Neuronal stem cell (in vitro differentiated cells): ENCODE measurements around the gene SEMA3G.

Experiments
- DNase-seq: peaks from one replicate; pipeline ENCODE4 v3.0.0-alpha.2; 2013; ENCODE audit warnings: low spot score
- H2AFZ ChIP-seq: one replicate; pipeline ENCODE4 v1.6.1; 2013; ENCODE audit warnings: mild to moderate bottlenecking, low read length, inconsistent platforms
- H2AK5ac ChIP-seq: 2 replicates; pipeline ENCODE4 v1.6.1; 2013; ENCODE audit warnings: low read depth, mild to moderate bottlenecking, inconsistent platforms, low read length, moderate library complexity, mixed read lengths
- H2BK120ac ChIP-seq: 2 replicates; pipeline ENCODE4 v1.6.1; 2013; ENCODE audit warnings: low read depth, mild to moderate bottlenecking, inconsistent platforms, low read length, moderate library complexity, mixed read lengths
- H2BK12ac ChIP-seq: one replicate; pipeline ENCODE4 v1.6.1; 2013; ENCODE audit warnings: low read length, inconsistent platforms
- H2BK15ac ChIP-seq: 2 replicates; pipeline ENCODE4 v1.6.1; 2013; ENCODE audit warnings: mild to moderate bottlenecking, low read length, inconsistent platforms, mixed read lengths
- H2BK5ac ChIP-seq: one replicate; pipeline ENCODE4 v1.6.1; 2013; ENCODE audit warnings: inconsistent platforms, mild to moderate bottlenecking, low read length, moderate library complexity
- H3K14ac ChIP-seq: one replicate; pipeline ENCODE4 v1.6.1; 2013; ENCODE audit warnings: low read length, inconsistent platforms
- H3K18ac ChIP-seq: 2 replicates; pipeline ENCODE4 v1.6.1; 2013; ENCODE audit warnings: low read length, inconsistent platforms
- H3K23ac ChIP-seq: 2 replicates; pipeline ENCODE4 v1.6.1; 2013; ENCODE audit warnings: low read depth, mild to moderate bottlenecking, mixed read lengths, low read length, inconsistent platforms; ENCODE audit not compliant: poor library complexity
- H3K27ac ChIP-seq: replicated peaks from 3 replicates; pipeline ENCODE4 v1.5.1; 2013; ENCODE audit warnings: low read length, inconsistent platforms
- H3K27me3 ChIP-seq, 3 experiments: 2 replicates each; pipeline ENCODE4 v1.6.1; 2013; ENCODE audit warnings: low read length in 3 of 3, mild to moderate bottlenecking in 2 of 3, inconsistent platforms in 1 of 3, low read depth in 1 of 3, mixed read lengths in 1 of 3, moderate library complexity in 1 of 3; ENCODE audit not compliant: control insufficient read depth in 3 of 3, insufficient read depth in 3 of 3
- H3K36me3 ChIP-seq, 2 donors: replicated peaks in 1 of 2; 2 replicates each; pipeline ENCODE4 v1.6.1; 2013; ENCODE audit warnings: low read length in 2 of 2; ENCODE audit not compliant: control insufficient read depth in 2 of 2, insufficient read depth in 2 of 2
- H3K4ac ChIP-seq: 2 replicates; pipeline ENCODE4 v1.6.1; 2013; ENCODE audit warnings: inconsistent platforms, mild to moderate bottlenecking, low read length, moderate library complexity
- H3K4me1 ChIP-seq, 2 donors: 1 replicate in 1 of 2; 2 replicates in 1 of 2; pipeline ENCODE4 v1.6.1; 2013; ENCODE audit warnings: low read length in 2 of 2, low read depth in 1 of 2; ENCODE audit not compliant: control insufficient read depth in 2 of 2, insufficient read depth in 1 of 2
- H3K4me2 ChIP-seq: one replicate; pipeline ENCODE4 v1.6.1; 2013; ENCODE audit warnings: mild to moderate bottlenecking, low read length, inconsistent platforms; ENCODE audit not compliant: insufficient read depth, poor library complexity, severe bottlenecking
- H3K4me3 ChIP-seq, 2 donors: 2 replicates each; pipeline ENCODE4 v1.5.1; 2013; ENCODE audit warnings: low read length in 2 of 2, mild to moderate bottlenecking in 2 of 2, inconsistent platforms in 1 of 2, moderate library complexity in 1 of 2
- H3K79me1 ChIP-seq: one replicate; pipeline ENCODE4 v1.6.1; 2013; ENCODE audit warnings: low read depth, mild to moderate bottlenecking, inconsistent platforms, low read length, moderate library complexity
- H3K9ac ChIP-seq: one replicate; pipeline ENCODE4 v1.6.1; 2013; ENCODE audit warnings: mild to moderate bottlenecking, low read depth, low read length, inconsistent platforms; ENCODE audit not compliant: poor library complexity
- H3K9me3 ChIP-seq, 2 donors: replicated peaks in 1 of 2; 2 replicates each; pipeline versions ENCODE3 to v1.6.1; 2013; ENCODE audit warnings: low read length in 2 of 2, mild to moderate bottlenecking in 2 of 2, inconsistent platforms in 1 of 2, low read depth in 1 of 2, mixed read lengths in 1 of 2, moderate library complexity in 1 of 2; ENCODE audit not compliant: control insufficient read depth in 2 of 2, insufficient read depth in 1 of 2
- H4K8ac ChIP-seq: one replicate; pipeline ENCODE4 v1.6.1; 2013; ENCODE audit warnings: low read depth, mild to moderate bottlenecking, inconsistent platforms, low read length, moderate library complexity
- H4K91ac ChIP-seq: one replicate; pipeline ENCODE4 v1.6.1; 2013; ENCODE audit warnings: low read length, low read depth, mild to moderate bottlenecking, inconsistent platforms; ENCODE audit not compliant: poor library complexity
- WGBS, 2 donors: extraction: QIAGEN DNeasy Blood & Tissue Kit; methylation state at CpG; one replicate each; pipeline ENCODE4 v1.1.7; 2013; ENCODE audit warnings: missing lambda C conversion rate in 2 of 2, mixed read lengths in 1 of 2; ENCODE audit not compliant: insufficient read length in 2 of 2, insufficient replicate concordance in 1 of 2; ENCODE audit errors: extremely low coverage in 2 of 2; 5-methylcytosine and 5-hydroxymethylcytosine counted together

SEMA3G gene

GRCh38 chr3:52392216-52392930 is 52.5 kb downstream of the SEMA3G start:
- DNase-seq: no peak
- H3K27ac ChIP-seq: no peak overlapping the region
- H4K8ac ChIP-seq: no peak overlapping the region
- H2AFZ ChIP-seq: no peak overlapping the region
- H3K4me2 ChIP-seq: no peak overlapping the region
- no peak overlapping the region for H3K9ac ChIP-seq
- no peak overlapping the region for H2AK5ac ChIP-seq
- H2BK5ac ChIP-seq: no peak overlapping the region
- H3K9me3 ChIP-seq: no peaks in the 10 kb centered on the region
- WGBS, 2 donors: no CpG with 5 or more reads among the region's 16 CpGs
- H4K91ac ChIP-seq: peak overlapping the region; percentile 72
- H3K4me1 ChIP-seq: peaks cover 0 to 4% of the 10 kb centered on the region in 2 donors
- H3K27me3 ChIP-seq: no peaks in the 10 kb centered on the region
- no peak overlapping the region for H3K14ac ChIP-seq
- H3K36me3 ChIP-seq: no peaks in the 10 kb centered on the region
- H3K23ac ChIP-seq: no peak overlapping the region
- H2BK12ac ChIP-seq: no peak overlapping the region
- no peak overlapping the region for H2BK120ac ChIP-seq
- no peak overlapping the region for H3K4me3 ChIP-seq
- no peak overlapping the region for H3K18ac ChIP-seq
- no peak overlapping the region for H2BK15ac ChIP-seq
- no peak overlapping the region for H3K4ac ChIP-seq
- H3K79me1 ChIP-seq: peaks cover 4% of the 10 kb centered on the region

- peak overlapping the region; percentile 15 for H2AK5ac ChIP-seq
- peak overlapping the region; percentile 11 for H3K18ac ChIP-seq
- H3K4ac ChIP-seq: no peak overlapping the region
- peak overlapping the region in 1 of 2 donors; percentile 30 for H3K4me3 ChIP-seq
- no peak overlapping the region for H4K91ac ChIP-seq
- H3K9me3 ChIP-seq: no peaks in the 10 kb centered on the region
- H3K9ac ChIP-seq: no peak overlapping the region
- no peak for DNase-seq
- H3K14ac ChIP-seq: no peak overlapping the region
- H3K79me1 ChIP-seq: peaks cover 7% of the 10 kb centered on the region
- H2BK5ac ChIP-seq: peak overlapping the region; percentile 32
- no peak overlapping the region for H4K8ac ChIP-seq
- no peak overlapping the region for H2AFZ ChIP-seq
- no peaks in the 10 kb centered on the region for H3K36me3 ChIP-seq
- H3K4me1 ChIP-seq: peaks cover 0 to 4% of the 10 kb centered on the region in 2 donors
- H2BK12ac ChIP-seq: peak overlapping the region; percentile 98
- H3K27me3 ChIP-seq: no peaks in the 10 kb centered on the region
- no CpG with 5 or more reads among the region's 12 CpGs for whole genome bisulfite sequencing, 2 donors
- no peak overlapping the region for H3K4me2 ChIP-seq
- H2BK120ac ChIP-seq: no peak overlapping the region
- H3K23ac ChIP-seq: peak overlapping the region; percentile 25
- no peak overlapping the region for H2BK15ac ChIP-seq
- no peak overlapping the region for H3K27ac ChIP-seq
These were observed 53.8 kb downstream of the SEMA3G start for GRCh38 chr3:52391096-52391495.

DNA sequence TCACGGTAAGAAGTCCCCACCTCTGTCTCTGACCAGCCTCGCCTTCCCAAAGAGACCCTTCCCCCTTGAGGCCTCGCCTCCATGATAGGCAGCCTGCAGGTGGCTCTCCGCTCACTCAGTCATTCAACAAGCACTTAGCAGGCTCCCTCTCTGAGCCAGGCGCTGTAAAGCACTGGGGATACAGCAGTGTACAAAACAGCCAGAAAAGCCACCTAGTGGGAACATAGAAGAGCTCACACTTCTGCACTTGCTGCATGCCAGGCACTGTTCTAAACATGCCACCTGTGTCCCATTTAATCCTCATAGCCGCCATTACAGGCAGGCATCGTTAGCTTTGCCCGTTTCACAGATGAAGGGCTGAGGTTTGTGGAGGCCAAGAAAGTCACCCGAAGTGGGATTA is 56.0 kb downstream of the SEMA3G start:
- H2AFZ ChIP-seq: no peak overlapping the region
- H3K18ac ChIP-seq: peak overlapping the region; percentile 64
- peaks cover 0 to 4% of the 10 kb centered on the region in 2 donors for H3K4me1 ChIP-seq
- no peaks in the 10 kb centered on the region for H3K9me3 ChIP-seq
- no peak overlapping the region for H2BK12ac ChIP-seq
- no peak overlapping the region for H3K9ac ChIP-seq
- H3K27ac ChIP-seq: no peak overlapping the region
- peak overlapping the region; percentile 18 for H3K4me2 ChIP-seq
- H4K8ac ChIP-seq: no peak overlapping the region
- peaks cover 8% of the 10 kb centered on the region for H3K79me1 ChIP-seq
- H3K14ac ChIP-seq: peak overlapping the region; percentile 38
- H3K4me3 ChIP-seq: no peak overlapping the region
- no peak overlapping the region for H3K23ac ChIP-seq
- peak overlapping the region; percentile 3 for H3K4ac ChIP-seq
- no peak overlapping the region for H4K91ac ChIP-seq
- no peak overlapping the region for H2BK120ac ChIP-seq
- no peak overlapping the region for H2AK5ac ChIP-seq
- peak overlapping the region; percentile 92 for H2BK15ac ChIP-seq
- DNase-seq: no peak
- WGBS, 2 donors: no CpG with 5 or more reads among the region's 9 CpGs
- peak overlapping the region; percentile 39 for H2BK5ac ChIP-seq
- no peaks in the 10 kb centered on the region for H3K36me3 ChIP-seq
- no peaks in the 10 kb centered on the region for H3K27me3 ChIP-seq

DNA sequence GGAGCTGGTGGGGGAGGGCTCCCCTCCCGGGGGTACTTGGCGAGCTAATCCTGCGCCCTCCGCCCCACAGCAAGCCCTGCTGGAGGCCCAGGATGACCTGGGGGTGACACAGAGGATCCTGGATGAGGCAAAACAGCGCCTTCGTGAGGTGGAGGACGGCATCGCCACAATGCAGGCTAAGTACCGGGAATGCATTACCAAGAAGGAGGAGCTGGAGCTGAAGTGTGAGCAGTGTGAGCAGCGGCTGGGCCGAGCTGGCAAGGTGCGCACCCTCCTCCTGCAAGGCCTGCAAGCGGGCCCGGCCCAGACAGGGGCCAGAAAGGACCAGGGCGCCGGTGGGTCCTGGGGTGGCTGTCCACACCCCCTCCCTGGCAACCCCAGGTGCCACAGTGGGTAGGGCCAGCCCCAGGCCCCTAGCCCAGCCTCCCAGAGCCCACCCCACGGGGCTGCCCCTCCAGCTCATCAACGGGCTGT is 56.5 kb downstream of the SEMA3G start:
- Histone ChIP-seq H3K4ac (peak overlapping the region; percentile 11), H2AFZ (no peak overlapping the region), H3K9ac (peak overlapping the region; percentile 84), H4K91ac (peak overlapping the region; percentile 72), H3K27ac (no peak overlapping the region), H2AK5ac (peak overlapping the region; percentile 81), H3K9me3 (no peaks in the 10 kb centered on the region), H4K8ac (no peak overlapping the region), H3K4me3 (no peak overlapping the region), H2BK15ac (no peak overlapping the region), H2BK120ac (no peak overlapping the region), H3K79me1 (peaks cover 8% of the 10 kb centered on the region), H3K36me3 (no peaks in the 10 kb centered on the region), H2BK12ac (peak overlapping the region; percentile 84), H3K27me3 (no peaks in the 10 kb centered on the region), H3K4me1 (peaks cover 0 to 4% of the 10 kb centered on the region in 2 donors), H3K18ac (peak overlapping the region; percentile 80), H2BK5ac (peak overlapping the region; percentile 53), H3K4me2 (no peak overlapping the region), H3K23ac (peak overlapping the region; percentile 89), H3K14ac (peak overlapping the region; percentile 56)
- no CpG with 5 or more reads among the region's 18 CpGs for WGBS, 2 donors
- no peak for DNase-seq
